Measurements from ENCODE around the gene DRG2. TPM values are rescaled to one million over a fixed set of nuclear protein-coding genes. Genes with fewer than 3 reads are reported as not detected.

DRG2 gene
- total and polyA plus RNA-seq, 2 of the 8 experiments (the other 6 are each of a cell fraction or from before 2014, with no cell fraction given): 44.6 to 47.8 TPM

- H4K20me1 ChIP-seq (replicated peaks in 1 of 2; ENCODE audit: control insufficient read depth in 1 of 2, insufficient read depth in 2 of 2, low read length in 2 of 2): peaks cover 0 to 2% of the 10 kb centered on the region in 2 experiments
- H3K56ac ChIP-seq (replicated peaks; ENCODE audit: insufficient read length, low read depth, low read length): no peak overlapping the region
- H3K14ac ChIP-seq (ENCODE audit: insufficient read length): no peak overlapping the region
- no peaks in the 10 kb centered on the region for H3K79me1 ChIP-seq (ENCODE audit: low read depth, low read length)
- no peak for TF ChIP-seq YY1 (IDR thresholded peaks at IDR 0.05; ENCODE audit: low read depth, low read length)
- 0 out of 2 replicates have a peak, but pooled peaks have one; percentile 56 for TF ChIP-seq KDM1A (IDR thresholded peaks at IDR 0.05; ENCODE audit: borderline replicate concordance, low read length)
- no peak overlapping the region for H3K9ac ChIP-seq (replicated peaks in 1 of 4; ENCODE audit: extremely low read depth in 1 of 4, low read depth in 3 of 4, low read length in 3 of 4)
- no peak overlapping the region for H3K27ac ChIP-seq (ENCODE audit: low read depth, low read length)
- no peak overlapping the region for H4K8ac ChIP-seq (ENCODE audit: extremely low read depth, insufficient read depth, low read length)
- no peak overlapping the region for H2BK120ac ChIP-seq (replicated peaks; ENCODE audit: low read depth, low read length)
- no peak overlapping the region for H3K18ac ChIP-seq (ENCODE audit: extremely low read depth, low read length)
- WGBS, 2 experiments (ENCODE audit: extremely low coverage in 1 of 2, insufficient coverage in 1 of 2, insufficient read length in 1 of 2, insufficient replicate concordance in 2 of 2, low coverage in 1 of 2, low lambda C conversion rate in 2 of 2, missing lambda C conversion rate in 1 of 2): 92% methylated on average over 2 of the region's 2 CpGs; no CpG with 5 or more reads in 1 of the 2 experiments
- no peak overlapping the region for H3K23ac ChIP-seq (ENCODE audit: insufficient read length)
- H2BK12ac ChIP-seq (ENCODE audit: low read depth, low read length): no peak overlapping the region
- no peak for FAIRE-seq
- no peaks in the 10 kb centered on the region for H3K36me3 ChIP-seq (ENCODE audit: control insufficient read depth in 2 of 4, insufficient read depth in 4 of 4, low read length in 3 of 4)
- no peaks in the 10 kb centered on the region; a peak in 2 of 7 replicates for H3K27me3 ChIP-seq (replicated peaks in 1 of 4; ENCODE audit: control insufficient read depth in 3 of 4, extremely low read depth in 1 of 4, insufficient read depth in 3 of 4, low read length in 3 of 4)
- no peak overlapping the region for H2AK5ac ChIP-seq (ENCODE audit: low read depth, low read length)
- H3K23me2 ChIP-seq (ENCODE audit: low read depth, low read length): no peaks in the 10 kb centered on the region
- 0 out of 2 replicates have a peak overlapping the region, but pooled peaks have one; percentile 19 for H2BK15ac ChIP-seq (ENCODE audit: low read length)
- ChIA-PET POLR2A (ENCODE audit: partially characterized antibody) (interaction anchor here (1.2 to 2.9 kb wide), 4 partner anchors 35 to 62 kb away, joined by 3 to 10 read pairs (median 4); partner anchors contain the start of gene ALKBH5), CTCF (ENCODE audit: partially characterized antibody) (interaction anchor here (0.6 to 10.9 kb wide), 13 partner anchors 13 to 183 kb away, joined by 3 to 141 read pairs (median 7); partner anchors contain the start of gene ALKBH5)
- H2BK20ac ChIP-seq (ENCODE audit: low read length): no peak overlapping the region
- H3K4ac ChIP-seq (replicated peaks; ENCODE audit: insufficient read length, low read depth, low read length): no peak overlapping the region
- no peak for DNase-seq (ENCODE audit: low read depth in 1 of 2, low spot score in 2 of 2)
- no peak overlapping the region for H2BK5ac ChIP-seq (ENCODE audit: low read depth, low read length)
- peaks cover 0 to 16% (median 6%) of the 10 kb centered on the region in 4 experiments; a peak in 5 of 7 replicates for H3K4me1 ChIP-seq (replicated peaks in 1 of 4; ENCODE audit: control insufficient read depth in 3 of 4, insufficient read depth in 4 of 4, low read length in 3 of 4)
- no peaks in the 10 kb centered on the region for H3K9me3 ChIP-seq (ENCODE audit: insufficient read depth in 2 of 2, low read depth in 1 of 2, low read length in 1 of 2)
- H3K4me2 ChIP-seq (ENCODE audit: insufficient read depth in 1 of 2, low read depth in 2 of 2, low read length in 2 of 2): no peak overlapping the region
- no peaks in the 10 kb centered on the region for H3K79me2 ChIP-seq (ENCODE audit: control insufficient read depth in 1 of 2, insufficient read depth in 2 of 2, low read length in 2 of 2)
- H3K4me3 ChIP-seq (ENCODE audit: extremely low read depth in 1 of 4, insufficient read depth in 2 of 4, low read depth in 3 of 4, low read length in 4 of 4): no peak overlapping the region
- no peak overlapping the region for H4K5ac ChIP-seq (ENCODE audit: insufficient read length, low read depth, low read length)
- no peak overlapping the region for H2AFZ ChIP-seq (ENCODE audit: low read length)
- H4K91ac ChIP-seq (replicated peaks; ENCODE audit: insufficient read length, low read length): no peak overlapping the region
Observed at GRCh38 chr17:18139092-18139491, 51.3 kb downstream of the DRG2 start.
